Measurements from ENCODE around the gene ERBB2. TPM values are rescaled to one million over a fixed set of nuclear protein-coding genes. Genes with fewer than 3 reads are reported as not detected.
"Not testable (repeated sequence)": the region's sequence is repeated elsewhere in the genome, so short reads cannot be mapped to it uniquely, and the experiment has no call there.

The ERBB2 gene
- total RNA-seq, 2 experiments from 2014 or later = 2.4 to 4.6 TPM

DNA sequence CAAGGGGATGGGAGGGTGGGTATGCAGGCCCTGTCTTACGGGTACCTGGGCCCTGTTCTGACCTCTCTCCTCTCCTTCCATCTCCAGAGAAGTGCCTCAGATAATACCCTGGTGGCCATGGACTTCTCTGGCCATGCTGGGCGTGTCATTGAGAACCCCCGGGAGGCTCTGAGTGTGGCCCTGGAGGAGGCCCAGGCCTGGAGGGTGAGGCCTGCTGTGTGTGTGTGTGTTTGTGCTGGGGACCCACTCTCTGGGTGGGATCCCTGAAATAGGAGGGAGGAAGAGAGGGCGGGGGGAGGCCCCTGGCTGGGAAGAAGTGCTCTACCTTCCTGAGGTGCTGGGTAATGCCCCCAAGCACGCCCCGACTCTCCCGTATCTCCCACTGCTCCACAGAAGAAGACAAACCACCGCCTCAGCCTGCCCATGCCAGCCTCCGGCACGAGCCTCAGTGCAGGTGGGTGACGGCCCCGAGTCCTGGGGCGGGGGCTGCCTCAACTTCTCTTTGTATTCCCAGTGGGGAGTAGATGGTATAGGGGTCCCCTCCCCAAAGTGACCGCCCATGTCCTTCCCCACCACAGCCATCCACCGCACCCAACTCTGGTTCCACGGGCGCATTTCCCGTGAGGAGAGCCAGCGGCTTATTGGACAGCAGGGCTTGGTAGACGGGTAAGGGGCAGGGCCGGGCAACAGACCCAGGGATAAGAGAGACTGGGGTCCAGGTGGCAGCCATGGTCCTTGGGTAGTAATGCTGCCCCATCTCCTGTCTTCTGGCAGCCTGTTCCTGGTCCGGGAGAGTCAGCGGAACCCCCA is 45.7 kb downstream of the ERBB2 start:
- POLR2A ChIA-PET = no interaction called here
- Histone ChIP-seq H3K4me1 (ENCODE audit: insufficient read depth, low read length) (no peaks in the 10 kb centered on the region), H3K27ac (ENCODE audit: low read depth in 1 of 2, low read length in 2 of 2) (no peak overlapping the region), H3K27me3 (ENCODE audit: control insufficient read depth in 1 of 2, insufficient read depth in 2 of 2, low read length in 2 of 2) (no peaks in the 10 kb centered on the region), H3K4me3 (ENCODE audit: low read length) (no peak overlapping the region), H3K36me3 (ENCODE audit: insufficient read depth, low read length) (no peaks in the 10 kb centered on the region), H3K9me3 (ENCODE audit: control insufficient read depth in 1 of 2, insufficient read depth in 1 of 2, low read length in 2 of 2) (no peaks in the 10 kb centered on the region)
- Mint-ChIP-seq H3K9me3 (no peaks in the 10 kb centered on the region), H3K4me3 (no peak overlapping the region), H3K4me1 (ENCODE audit: low read depth) (no peaks in the 10 kb centered on the region), H3K36me3 (ENCODE audit: low read depth) (no peaks in the 10 kb centered on the region), H3K27ac (no peak overlapping the region), H3K27me3 (no peaks in the 10 kb centered on the region)
- ATAC-seq (ENCODE audit: poor library complexity) (no peak), DNase-seq (no peak)
- intact Hi-C loops (cut with DNase I, micrococcal nuclease) = no loop called here
- CTCF ChIA-PET = interaction anchor here (1.5 kb wide), 1 partner anchor 15 kb away, joined by 7 read pairs; the partner anchor contains the start of gene MIEN1
- TF ChIP-seq, protein P1, sequence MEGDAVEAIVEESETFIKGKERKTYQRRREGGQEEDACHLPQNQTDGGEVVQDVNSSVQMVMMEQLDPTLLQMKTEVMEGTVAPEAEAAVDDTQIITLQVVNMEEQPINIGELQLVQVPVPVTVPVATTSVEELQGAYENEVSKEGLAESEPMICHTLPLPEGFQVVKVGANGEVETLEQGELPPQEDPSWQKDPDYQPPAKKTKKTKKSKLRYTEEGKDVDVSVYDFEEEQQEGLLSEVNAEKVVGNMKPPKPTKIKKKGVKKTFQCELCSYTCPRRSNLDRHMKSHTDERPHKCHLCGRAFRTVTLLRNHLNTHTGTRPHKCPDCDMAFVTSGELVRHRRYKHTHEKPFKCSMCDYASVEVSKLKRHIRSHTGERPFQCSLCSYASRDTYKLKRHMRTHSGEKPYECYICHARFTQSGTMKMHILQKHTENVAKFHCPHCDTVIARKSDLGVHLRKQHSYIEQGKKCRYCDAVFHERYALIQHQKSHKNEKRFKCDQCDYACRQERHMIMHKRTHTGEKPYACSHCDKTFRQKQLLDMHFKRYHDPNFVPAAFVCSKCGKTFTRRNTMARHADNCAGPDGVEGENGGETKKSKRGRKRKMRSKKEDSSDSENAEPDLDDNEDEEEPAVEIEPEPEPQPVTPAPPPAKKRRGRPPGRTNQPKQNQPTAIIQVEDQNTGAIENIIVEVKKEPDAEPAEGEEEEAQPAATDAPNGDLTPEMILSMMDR (IDR thresholded peaks at IDR 0.05) = no peak

DNA sequence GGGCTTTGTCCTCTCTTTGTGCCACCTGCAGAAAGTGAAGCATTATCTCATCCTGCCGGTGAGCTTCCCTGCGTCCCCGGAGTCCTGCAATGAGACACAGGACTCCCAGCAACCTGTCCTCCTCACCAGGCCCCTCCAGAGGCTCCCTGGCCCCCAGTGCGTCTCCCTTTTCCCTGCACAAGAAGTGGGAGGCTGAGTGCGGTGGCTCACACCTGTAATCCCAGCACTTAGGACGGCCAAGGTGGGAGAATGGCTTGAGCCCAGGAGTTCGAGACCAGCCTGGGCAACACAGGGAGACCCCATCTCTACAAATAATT is 46.2 kb downstream of the ERBB2 start:
- intact Hi-C loops (cut with DNase I, micrococcal nuclease) = no loop called here
- no peak overlapping the region for H3K4me3 Mint-ChIP-seq
- no peak overlapping the region for H3K27ac Mint-ChIP-seq
- no peaks in the 10 kb centered on the region for H3K27me3 Mint-ChIP-seq
- H3K4me3 ChIP-seq (ENCODE audit: low read length) = no peak overlapping the region
- H3K4me1 Mint-ChIP-seq (ENCODE audit: low read depth) = no peaks in the 10 kb centered on the region
- no peaks in the 10 kb centered on the region for H3K36me3 ChIP-seq (ENCODE audit: insufficient read depth, low read length)
- H3K36me3 Mint-ChIP-seq (ENCODE audit: low read depth) = no peaks in the 10 kb centered on the region
- CTCF ChIA-PET = no interaction called here
- no peaks in the 10 kb centered on the region for H3K27me3 ChIP-seq (ENCODE audit: control insufficient read depth in 1 of 2, insufficient read depth in 2 of 2, low read length in 2 of 2)
- ATAC-seq (ENCODE audit: poor library complexity) = no peak
- H3K4me1 ChIP-seq (ENCODE audit: insufficient read depth, low read length) = no peaks in the 10 kb centered on the region
- POLR2A ChIA-PET = no interaction called here
- H3K9me3 Mint-ChIP-seq = no peaks in the 10 kb centered on the region
- TF ChIP-seq, protein P1 (IDR thresholded peaks at IDR 0.05) = no peak
- no peaks in the 10 kb centered on the region for H3K9me3 ChIP-seq (ENCODE audit: control insufficient read depth in 1 of 2, insufficient read depth in 1 of 2, low read length in 2 of 2)
- no peak overlapping the region for H3K27ac ChIP-seq (ENCODE audit: low read depth in 1 of 2, low read length in 2 of 2)
- no peak for DNase-seq

DNA sequence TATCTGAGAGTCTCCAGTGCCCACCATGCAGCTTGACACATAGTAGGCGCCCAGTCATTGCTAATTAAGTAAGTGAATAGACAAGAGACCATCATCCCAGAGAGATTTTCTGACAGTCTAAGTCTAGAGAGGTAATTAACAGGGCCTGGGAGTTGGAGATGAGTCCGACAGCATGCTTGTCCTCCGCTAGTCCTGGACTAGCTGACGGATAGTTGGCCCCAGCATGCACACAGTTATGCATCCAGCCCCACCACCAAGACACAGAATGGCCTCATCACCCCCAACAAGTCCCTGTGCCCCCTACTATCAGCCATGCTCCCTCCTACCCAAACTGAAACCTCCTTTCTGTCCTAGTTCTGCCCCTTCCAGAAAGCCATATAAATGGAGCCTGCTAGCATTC is 47.9 kb downstream of the ERBB2 start:
- POLR2A ChIA-PET = no interaction called here
- Histone ChIP-seq H3K27ac (ENCODE audit: low read depth in 1 of 2, low read length in 2 of 2) (no peak overlapping the region), H3K9me3 (ENCODE audit: control insufficient read depth in 1 of 2, insufficient read depth in 1 of 2, low read length in 2 of 2) (no peaks in the 10 kb centered on the region), H3K27me3 (ENCODE audit: control insufficient read depth in 1 of 2, insufficient read depth in 2 of 2, low read length in 2 of 2) (no peaks in the 10 kb centered on the region), H3K4me1 (ENCODE audit: insufficient read depth, low read length) (peaks cover 1% of the 10 kb centered on the region), H3K4me3 (ENCODE audit: low read length) (no peak overlapping the region), H3K36me3 (ENCODE audit: insufficient read depth, low read length) (no peaks in the 10 kb centered on the region)
- ATAC-seq (ENCODE audit: poor library complexity) (no peak), DNase-seq (no peak)
- Mint-ChIP-seq H3K36me3 (ENCODE audit: low read depth) (no peaks in the 10 kb centered on the region), H3K4me1 (ENCODE audit: low read depth) (peaks cover 5% of the 10 kb centered on the region), H3K27ac (peak overlapping the region; percentile 6), H3K4me3 (no peak overlapping the region), H3K9me3 (no peaks in the 10 kb centered on the region), H3K27me3 (no peaks in the 10 kb centered on the region)
- intact Hi-C loops (cut with DNase I, micrococcal nuclease) = no loop called here
- CTCF ChIA-PET = interaction anchor here (1.3 kb wide), 1 partner anchor 15 kb away, joined by 3 read pairs; no protein-coding TSS in a partner anchor
- TF ChIP-seq, protein P1 (IDR thresholded peaks at IDR 0.05) = no peak

DNA sequence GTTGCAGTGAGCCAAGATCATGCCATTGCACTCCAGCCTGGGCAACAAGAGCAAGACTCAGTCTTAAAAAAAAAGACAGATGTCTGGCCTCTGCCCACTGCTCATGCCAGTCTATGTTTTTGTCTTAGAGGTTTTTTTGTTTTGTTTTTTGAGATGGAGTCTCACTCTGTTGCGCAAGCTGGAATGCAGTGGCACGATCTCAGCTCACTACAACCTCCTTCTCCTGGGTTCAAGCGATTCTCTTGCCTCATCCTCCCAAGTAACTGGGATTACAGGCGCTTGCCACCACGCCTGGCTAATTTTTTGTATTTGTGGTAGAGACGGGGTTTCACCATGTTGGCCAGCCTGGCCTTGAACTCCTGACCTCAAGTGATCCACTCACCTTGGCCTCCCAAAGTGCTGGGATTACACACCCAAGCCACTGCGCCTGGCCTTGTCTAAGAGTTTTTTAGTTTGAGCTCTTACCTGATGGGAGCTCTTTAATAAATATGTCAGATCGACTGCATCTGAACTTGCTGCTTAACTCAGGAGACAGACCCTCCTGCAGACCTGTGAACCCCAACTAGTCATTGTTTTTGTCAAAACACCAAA is 48.7 kb downstream of the ERBB2 start:
- H3K4me3 Mint-ChIP-seq; H3K27me3 Mint-ChIP-seq; H3K9me3 ChIP-seq (ENCODE audit: control insufficient read depth in 1 of 2, insufficient read depth in 1 of 2, low read length in 2 of 2); H3K9me3 Mint-ChIP-seq; H3K36me3 ChIP-seq (ENCODE audit: insufficient read depth, low read length); H3K36me3 Mint-ChIP-seq (ENCODE audit: low read depth); H3K4me3 ChIP-seq (ENCODE audit: low read length); H3K4me1 ChIP-seq (ENCODE audit: insufficient read depth, low read length); ATAC-seq (ENCODE audit: poor library complexity); DNase-seq; H3K27me3 ChIP-seq (ENCODE audit: control insufficient read depth in 1 of 2, insufficient read depth in 2 of 2, low read length in 2 of 2); intact Hi-C loops (cut with DNase I, micrococcal nuclease); H3K27ac Mint-ChIP-seq; H3K27ac ChIP-seq (ENCODE audit: low read depth in 1 of 2, low read length in 2 of 2): not testable (repeated sequence)
- peaks cover 11% of the 10 kb centered on the region for H3K4me1 Mint-ChIP-seq (ENCODE audit: low read depth)
- ChIA-PET CTCF (interaction anchor here (1.3 to 1.4 kb wide), 3 partner anchors 16 to 127 kb away, joined by 3 to 4 read pairs (median 3); no protein-coding TSS in a partner anchor), POLR2A (interaction anchor here (1.1 kb wide), 1 partner anchor 18 kb away, joined by 3 read pairs; no protein-coding TSS in a partner anchor)

Measured in CD4-positive, alpha-beta T cell (primary cell).